A549 (cell line): Measurements from ENCODE around the gene CENPX. TPM values are rescaled to one million over a fixed set of nuclear protein-coding genes. Genes with fewer than 3 reads are reported as not detected.

Experiments used
- ATAC-seq, 2 experiments: fragments of 200-7000 bp in 1 of 2; fragments of >200 bp in 1 of 2; cut with Nextera tagmentation in 1 of 2; cut with Tn5 transposase in 1 of 2; 3 replicates each; pipeline versions ENCODE4 v1.8.0 to v1.9.1; 2018 to 2020; ENCODE audit warnings: mild to moderate bottlenecking in 1 of 2, moderate library complexity in 1 of 2
- CTCF ChIA-PET: fragments of 300-600 bp; sonication (Branson Sonifier 250); formaldehyde crosslinking; extraction: SDS; loops from one replicate; lab custom pipeline; 2021; ENCODE audit warnings: antibody characterized with exemption, inconsistent platforms; lab: Yijun Ruan, JAX
- POLR2A ChIA-PET: fragments of 350-600 bp; formaldehyde crosslinking; extraction: SDS; loops from one replicate; lab custom pipeline; 2021; ENCODE audit warnings: antibody characterized with exemption, inconsistent platforms; lab: Yijun Ruan, JAX
- DNase-seq, 2 experiments: peaks; one replicate each; pipeline versions ENCODE4 v3.0.0 to v3.0.0-alpha.2; 2011 to 2016; ENCODE audit warnings: low read depth in 1 of 2, low spot score in 1 of 2
- FAIRE-seq: peaks from 2 replicates; lab custom pipeline; 2011; peaks lifted over from hg19 to GRCh38; lab: Jason Lieb, UNC
- H3K27ac ChIP-seq, 2 experiments: fragments of >200 bp; sonication (Bioruptor Twin); formaldehyde crosslinking; 3 replicates each; pipeline ENCODE4 v1.5.1; 2016 to 2017
- H3K4me1 ChIP-seq: fragments of >200 bp; sonication (Bioruptor Twin); formaldehyde crosslinking; 3 replicates; pipeline ENCODE4 v1.6.1; 2016
- H3K4me2 ChIP-seq: fragments of >200 bp; sonication (Bioruptor Twin); formaldehyde crosslinking; 3 replicates; pipeline ENCODE4 v1.6.1; 2016
- H3K4me3 ChIP-seq: fragments of >200 bp; sonication (Bioruptor Twin); formaldehyde crosslinking; 3 replicates; pipeline ENCODE4 v1.5.1; 2016
- H3K9me3 ChIP-seq: fragments of >200 bp; sonication (Bioruptor Twin); formaldehyde crosslinking; 3 replicates; pipeline ENCODE4 v1.6.1; 2016
- CHD2 ChIP-seq: fragments of 150-350 bp; IDR thresholded peaks from 2 replicates; pipeline ENCODE4 v1.6.1; 2014; ENCODE audit warnings: low read length; ENCODE audit not compliant: partially characterized antibody
- FOXS1 ChIP-seq: fragments of 250-450 bp; sonication (Bioruptor Pico); IDR thresholded peaks from 2 replicates; pipeline ENCODE4 v1.5.0; 2020; ENCODE audit warnings: mild to moderate bottlenecking, moderate library complexity
- HDAC2 ChIP-seq: fragments of 200-600 bp; sonication (generic); IDR thresholded peaks from 2 replicates; pipeline ENCODE4 v1.6.1; 2016
- HOXB13 ChIP-seq: fragments of 250-450 bp; sonication (Bioruptor Pico); IDR thresholded peaks from 2 replicates; pipeline ENCODE4 v1.5.0; 2020; ENCODE audit warnings: low read depth, mild to moderate bottlenecking, moderate library complexity
- JUN ChIP-seq, 2 experiments: fragments of >200 bp; sonication (Bioruptor Twin); formaldehyde crosslinking; IDR thresholded peaks; 2 replicates in 1 of 2; 3 replicates in 1 of 2; pipeline ENCODE4 v1.6.1; 2016 to 2017
- JUNB ChIP-seq: fragments of >200 bp; sonication (Bioruptor Twin); formaldehyde crosslinking; IDR thresholded peaks from 2 replicates; pipeline ENCODE4 v1.6.1; 2016
- NFE2L2 ChIP-seq: fragments of 150-350 bp; conservative IDR thresholded peaks from 2 replicates; pipeline ENCODE4 v1.6.1; 2014; ENCODE audit warnings: low read length
- POLR2A ChIP-seq: IDR thresholded peaks from 2 replicates; pipeline ENCODE4 v1.6.1; 2012; ENCODE audit warnings: mild to moderate bottlenecking, low read length
- RAD21 ChIP-seq, 2 experiments: fragments of >200 bp in 1 of 2; sonication (Bioruptor Twin) in 1 of 2; formaldehyde crosslinking in 1 of 2; IDR thresholded peaks in 1 of 2; conservative IDR thresholded peaks in 1 of 2; 2 replicates in 1 of 2; 3 replicates in 1 of 2; pipeline ENCODE4 v1.6.1; 2012 to 2018; ENCODE audit warnings: inconsistent platforms in 1 of 2
- RFX5 ChIP-seq: fragments of 450-650 bp; IDR thresholded peaks from 2 replicates; pipeline ENCODE4 v1.7.1; 2014; ENCODE audit warnings: antibody characterized with exemption, mild to moderate bottlenecking, moderate library complexity
- USF2 ChIP-seq: fragments of 450-650 bp; IDR thresholded peaks from 2 replicates; pipeline ENCODE4 v1.6.1; 2014; ENCODE audit warnings: antibody characterized with exemption
- WGBS: methylation state at CpG from one replicate; pipeline ENCODE4 v1.1.6; 2017; ENCODE audit errors: missing lambda C conversion rate; 5-methylcytosine and 5-hydroxymethylcytosine counted together
- polyA plus RNA-seq, 4 experiments: library from polyadenylated mRNA; depleted of rRNA in 3 of 4; stranded (reverse); fragments of >200 nt; fragmentation: RNase III in 1 of 4; extraction: RNeasy Plus Mini Kit Qiagen cat#74134 plus additional on column Dnase treatment in 1 of 4; gene quantifications; 2 replicates in 3 of 4; 3 replicates in 1 of 4; pipeline ENCODE4 v1.2.3, GENCODE V29; 2011 to 2017
- TF ChIP-seq, protein P1 (sequence below): IDR thresholded peaks from 2 replicates; pipeline ENCODE4 v1.6.1; 2012; ENCODE audit warnings: low read depth, borderline replicate concordance

CENPX gene
- polyA plus RNA-seq, 2 of the 4 experiments (the other 2 are of a cell fraction), result 80.5 to 222 TPM

- WGBS, result 91% methylated on average over 24 of the region's 28 CpGs
- Histone ChIP-seq H3K4me1 (peaks cover 9% of the 10 kb centered on the region; the same call in 2 of the 3 replicates), H3K27ac (no peak overlapping the region), H3K4me2 (no peak overlapping the region), H3K9me3 (no peaks in the 10 kb centered on the region), H3K4me3 (no peak overlapping the region)
- FAIRE-seq, result no peak
- ATAC-seq, result no peak
- no peak for DNase-seq
- CTCF ChIA-PET, result interaction anchor here (0.8 to 21.7 kb wide), 7 partner anchors 9 to 98 kb away, joined by 3 to 191 read pairs (median 6); partner anchors contain the start of genes DCXR, DUS1L and RAC3
- no peak for TF ChIP-seq FOXS1 (CRISPR knock-in tag)
- peak in 1 of 2 experiments; percentile 13; a peak in 1 of 5 replicates for TF ChIP-seq JUN (IDR thresholded peaks at IDR 0.05)
- POLR2A ChIA-PET, result interaction anchor here (1.0 kb wide), 1 partner anchor 19 kb away, joined by 4 read pairs; the partner anchor contains the start of gene DCXR
Measured at GRCh38 chr17:82055965-82056728, 33.5 kb upstream of the CENPX start.

GRCh38 chr17:82055023-82055964, 32.6 kb upstream of the CENPX start:
- POLR2A ChIA-PET, result interaction anchor here (1.0 kb wide), 1 partner anchor 18 kb away, joined by 4 read pairs; the partner anchor contains the start of gene DCXR
- CTCF ChIA-PET, result interaction anchor here (1.2 to 21.7 kb wide), 5 partner anchors 10 to 99 kb away, joined by 3 to 191 read pairs (median 24); partner anchors contain the start of genes DCXR, DUS1L and RAC3

DNA sequence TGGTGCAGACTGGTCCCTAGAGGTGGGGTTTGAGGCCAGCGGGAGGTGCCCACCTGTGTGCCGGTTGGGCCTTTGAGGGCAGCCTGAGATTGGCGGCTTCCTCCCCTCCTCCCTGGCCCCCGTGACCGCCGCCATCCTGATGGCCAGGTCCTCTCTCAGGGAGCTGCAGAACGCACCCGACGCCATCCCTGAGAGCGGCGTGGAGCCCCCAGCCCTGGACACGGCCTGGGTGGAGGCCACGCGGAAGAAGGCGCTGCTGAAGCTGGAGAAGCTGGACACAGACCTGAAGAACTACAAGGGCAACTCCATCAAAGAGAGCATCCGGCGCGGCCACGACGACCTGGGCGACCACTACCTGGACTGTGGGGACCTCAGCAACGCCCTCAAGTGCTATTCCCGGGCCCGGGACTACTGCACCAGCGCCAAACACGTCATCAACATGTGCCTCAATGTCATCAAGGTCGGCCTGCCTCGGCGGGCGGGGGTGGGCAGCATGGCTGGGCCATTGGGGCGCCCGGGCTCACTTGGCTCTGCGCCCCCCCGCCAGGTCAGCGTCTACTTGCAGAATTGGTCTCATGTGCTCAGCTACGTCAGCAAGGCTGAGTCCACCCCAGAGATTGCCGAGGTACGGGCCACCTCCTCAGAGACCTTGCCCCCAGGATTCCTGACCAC, 31.8 kb upstream of the CENPX start:
- no peaks in the 10 kb centered on the region for H3K9me3 ChIP-seq
- no peak overlapping the region for H3K4me2 ChIP-seq
- DNase-seq (no peak), ATAC-seq (no peak)
- POLR2A ChIA-PET, result interaction anchor here (0.9 kb wide), 1 partner anchor 17 kb away, joined by 3 read pairs; the partner anchor contains the start of gene DCXR
- H3K27ac ChIP-seq, result no peak overlapping the region
- WGBS, result 95% methylated on average over 32 of the region's 38 CpGs
- CTCF ChIA-PET, result interaction anchor here (1.5 to 21.7 kb wide), 4 partner anchors 11 to 94 kb away, joined by 6 to 191 read pairs (median 26); partner anchors contain the start of genes DCXR, DUS1L and RAC3
- TF ChIP-seq USF2 (no peak), JUN (IDR thresholded peaks at IDR 0.05) (peak in 1 of 2 experiments; percentile 13; a peak in 1 of 5 replicates), HOXB13 (CRISPR knock-in tag) (no peak), HDAC2 (no peak), RAD21 (conservative IDR thresholded peaks at IDR 0.05 in 1 of 2, IDR thresholded peaks at IDR 0.05 in 1 of 2) (no peak)
- TF ChIP-seq, all 56 proteins: peak for 1
- no peak for FAIRE-seq
- Histone ChIP-seq H3K4me3 (no peak overlapping the region), H3K4me1 (peaks cover 16% of the 10 kb centered on the region; the same call in 2 of the 3 replicates)

More at GRCh38 chr17:82055023-82055964, 32.6 kb upstream of the CENPX start:
- ATAC-seq, result no peak
- no peak overlapping the region for H3K27ac ChIP-seq
- peaks cover 16% of the 10 kb centered on the region; the same call in 2 of the 3 replicates for H3K4me1 ChIP-seq
- no peak for DNase-seq
- no peak for FAIRE-seq
- H3K4me2 ChIP-seq, result no peak overlapping the region
- no peak overlapping the region for H3K4me3 ChIP-seq
- TF ChIP-seq NFE2L2 (no peak), JUNB (no peak)
- no peaks in the 10 kb centered on the region for H3K9me3 ChIP-seq
- 93% methylated on average over 20 of the region's 26 CpGs for WGBS

GRCh38 chr17:82053556-82054263, 31.0 kb upstream of the CENPX start:
- ChIA-PET CTCF (interaction anchor here (0.9 to 21.7 kb wide), 5 partner anchors 12 to 94 kb away, joined by 3 to 191 read pairs (median 24); partner anchors contain the start of genes DCXR, DUS1L and RAC3), POLR2A (interaction anchor here (0.9 kb wide), 1 partner anchor 16 kb away, joined by 3 read pairs; the partner anchor contains the start of gene DCXR)
- no peak for DNase-seq
- peak overlapping the region; percentile 91 for H3K4me2 ChIP-seq
- no peak for FAIRE-seq
- H3K4me3 ChIP-seq, result 0 out of 3 replicates have a peak overlapping the region, but pooled peaks have one; percentile 97
- ATAC-seq, result no peak; a peak in 1 of 6 replicates
- peaks cover 16% of the 10 kb centered on the region; the same call in 2 of the 3 replicates for H3K4me1 ChIP-seq
- H3K27ac ChIP-seq, result no peak overlapping the region
- TF ChIP-seq RFX5 (no peak), JUN (IDR thresholded peaks at IDR 0.05) (no peak), POLR2A (no peak), CHD2 (no peak)
- TF ChIP-seq, protein P1, sequence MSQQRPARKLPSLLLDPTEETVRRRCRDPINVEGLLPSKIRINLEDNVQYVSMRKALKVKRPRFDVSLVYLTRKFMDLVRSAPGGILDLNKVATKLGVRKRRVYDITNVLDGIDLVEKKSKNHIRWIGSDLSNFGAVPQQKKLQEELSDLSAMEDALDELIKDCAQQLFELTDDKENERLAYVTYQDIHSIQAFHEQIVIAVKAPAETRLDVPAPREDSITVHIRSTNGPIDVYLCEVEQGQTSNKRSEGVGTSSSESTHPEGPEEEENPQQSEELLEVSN, result no peak
- 93% methylated on average over 28 of the region's 28 CpGs for WGBS
- H3K9me3 ChIP-seq, result no peaks in the 10 kb centered on the region
